Measurements from ENCODE around the gene ACTR2.

The ACTR2 gene

GRCh38 chr2:65281627-65282351, 54.2 kb downstream of the ACTR2 start:
- DNase-seq, result peak; percentile 69

GRCh38 chr2:65282477-65283053, 54.9 kb downstream of the ACTR2 start:
- no peak for DNase-seq

GRCh38 chr2:65287364-65287763, 59.7 kb downstream of the ACTR2 start:
- no peak for DNase-seq

- DNase-seq, result peak; percentile 25
These were observed 63.8 kb downstream of the ACTR2 start for GRCh38 chr2:65291216-65292105.

- DNase-seq, result no peak
These were observed 64.4 kb downstream of the ACTR2 start for GRCh38 chr2:65292106-65292400.

GRCh38 chr2:65292461-65293011, 64.9 kb downstream of the ACTR2 start:
- peak; percentile 45 for DNase-seq

- DNase-seq, result no peak
These were observed 65.7 kb downstream of the ACTR2 start for GRCh38 chr2:65293376-65293775.

- DNase-seq, result no peak
These were observed 66.5 kb downstream of the ACTR2 start for GRCh38 chr2:65294136-65294535.

GRCh38 chr2:65294701-65295100, 67.1 kb downstream of the ACTR2 start:
- DNase-seq, result no peak

- DNase-seq, result no peak
These were observed 69.3 kb downstream of the ACTR2 start for GRCh38 chr2:65296971-65297370.

GRCh38 chr2:65297544-65297943, 69.9 kb downstream of the ACTR2 start:
- no peak for DNase-seq

GRCh38 chr2:65298089-65298488, 70.5 kb downstream of the ACTR2 start:
- DNase-seq, result no peak

GRCh38 chr2:65299246-65299645, 71.6 kb downstream of the ACTR2 start:
- peak; percentile 31 for DNase-seq

GRCh38 chr2:65300134-65300760, 72.6 kb downstream of the ACTR2 start:
- no peak for DNase-seq

- peak; percentile 96 for DNase-seq
These were observed 73.4 kb downstream of the ACTR2 start for GRCh38 chr2:65300761-65301711.

GRCh38 chr2:65305934-65306333, 78.3 kb downstream of the ACTR2 start:
- no peak for DNase-seq

GRCh38 chr2:65309699-65310098, 82.1 kb downstream of the ACTR2 start:
- no peak for DNase-seq

GRCh38 chr2:65311049-65311448, 83.4 kb downstream of the ACTR2 start:
- DNase-seq, result no peak

- DNase-seq, result no peak
These were observed 84.0 kb downstream of the ACTR2 start for GRCh38 chr2:65311596-65311995.

GRCh38 chr2:65313126-65313953, 85.7 kb downstream of the ACTR2 start:
- DNase-seq, result peak; percentile 36

GRCh38 chr2:65313954-65314256, 86.3 kb downstream of the ACTR2 start:
- no peak for DNase-seq
